ENCODE measurements around the gene BEGAIN. TPM values are rescaled to one million over a fixed set of nuclear protein-coding genes. Genes with fewer than 3 reads are reported as not detected.

Gene BEGAIN
- total and polyA plus RNA-seq, 2 donors, result 0.42 to 1.0 TPM

GRCh38 chr14:100609941-100610391 is 22.7 kb upstream of the BEGAIN start:
- H3K27me3 ChIP-seq (ENCODE audit: control insufficient read depth in 2 of 2, insufficient read depth in 1 of 2, low read length in 1 of 2), result peaks cover 0 to 2% of the 10 kb centered on the region in 2 donors
- H3K27ac ChIP-seq (ENCODE audit: low read depth in 1 of 2, low read length in 1 of 2), result no peak overlapping the region
- 96% methylated on average over 13 of the region's 13 CpGs for WGBS
- H3K36me3 ChIP-seq (ENCODE audit: control insufficient read depth in 2 of 2, insufficient read depth in 2 of 2, low read length in 1 of 2), result no peaks in the 10 kb centered on the region
- H3K4me3 ChIP-seq (ENCODE audit: low read length in 2 of 2), result no peak overlapping the region
- H3K4me1 ChIP-seq (ENCODE audit: control insufficient read depth in 2 of 2, insufficient read depth in 2 of 2, low read length in 2 of 2), result no peaks in the 10 kb centered on the region
- DNase-seq (ENCODE audit: low read depth in 6 of 9, low spot score in 9 of 9), result no peak
- H3K9me3 ChIP-seq (ENCODE audit: control insufficient read depth in 2 of 2, insufficient read depth in 1 of 2, low read length in 1 of 2), result peaks cover 0 to 3% of the 10 kb centered on the region in 2 donors

DNA sequence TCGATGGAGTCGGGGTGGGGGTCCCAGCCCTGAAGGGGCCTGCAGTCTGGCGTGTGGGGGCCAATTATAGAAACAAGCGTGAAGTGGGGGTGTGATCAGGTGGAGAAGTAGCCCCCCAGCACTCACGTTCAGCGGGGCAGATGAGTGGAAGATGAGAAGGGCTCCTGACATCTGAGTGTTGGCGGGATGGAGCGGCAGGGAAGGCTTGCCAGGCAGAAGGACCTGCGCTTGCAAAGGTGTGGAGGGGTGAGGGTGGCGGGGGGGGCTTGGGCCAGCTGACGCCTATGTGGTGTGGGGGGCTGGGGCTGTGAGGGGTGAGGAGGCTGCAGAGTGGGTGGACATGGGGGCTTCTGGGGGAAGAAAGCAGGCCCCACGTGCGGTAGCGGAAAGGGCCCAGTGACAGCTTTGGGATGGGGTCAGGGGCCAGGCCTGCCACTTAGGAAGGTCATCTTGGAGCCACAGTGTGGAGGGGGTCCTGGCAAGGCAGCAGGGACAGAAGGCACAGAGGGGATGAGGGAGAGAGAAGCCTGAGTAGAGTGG is 22.2 kb upstream of the BEGAIN start:
- WGBS, result 95% methylated on average over 14 of the region's 14 CpGs

GRCh38 chr14:100608586-100609330 is 21.5 kb upstream of the BEGAIN start:
- no peak for DNase-seq (ENCODE audit: low read depth in 6 of 9, low spot score in 9 of 9)
- Histone ChIP-seq H3K36me3 (ENCODE audit: control insufficient read depth in 2 of 2, insufficient read depth in 2 of 2, low read length in 1 of 2) (no peaks in the 10 kb centered on the region), H3K4me1 (ENCODE audit: control insufficient read depth in 2 of 2, insufficient read depth in 2 of 2, low read length in 2 of 2) (no peaks in the 10 kb centered on the region), H3K4me3 (ENCODE audit: low read length in 2 of 2) (no peak overlapping the region), H3K27me3 (ENCODE audit: control insufficient read depth in 2 of 2, insufficient read depth in 1 of 2, low read length in 1 of 2) (peaks cover 0 to 6% of the 10 kb centered on the region in 2 donors), H3K9me3 (ENCODE audit: control insufficient read depth in 2 of 2, insufficient read depth in 1 of 2, low read length in 1 of 2) (peaks cover 0 to 5% of the 10 kb centered on the region in 2 donors), H3K27ac (ENCODE audit: low read depth in 1 of 2, low read length in 1 of 2) (no peak overlapping the region)
- 92% methylated on average over 19 of the region's 19 CpGs for WGBS

More for the DNA sequence above, 22.2 kb upstream of the BEGAIN start:
- no peaks in the 10 kb centered on the region for H3K36me3 ChIP-seq (ENCODE audit: control insufficient read depth in 2 of 2, insufficient read depth in 2 of 2, low read length in 1 of 2)
- H3K4me3 ChIP-seq (ENCODE audit: low read length in 2 of 2), result no peak overlapping the region
- H3K4me1 ChIP-seq (ENCODE audit: control insufficient read depth in 2 of 2, insufficient read depth in 2 of 2, low read length in 2 of 2), result no peaks in the 10 kb centered on the region
- H3K9me3 ChIP-seq (ENCODE audit: control insufficient read depth in 2 of 2, insufficient read depth in 1 of 2, low read length in 1 of 2), result peaks cover 0 to 4% of the 10 kb centered on the region in 2 donors
- no peak for DNase-seq (ENCODE audit: low read depth in 6 of 9, low spot score in 9 of 9)
- no peak overlapping the region for H3K27ac ChIP-seq (ENCODE audit: low read depth in 1 of 2, low read length in 1 of 2)
- H3K27me3 ChIP-seq (ENCODE audit: control insufficient read depth in 2 of 2, insufficient read depth in 1 of 2, low read length in 1 of 2), result peaks cover 0 to 6% of the 10 kb centered on the region in 2 donors

GRCh38 chr14:100608064-100608463 is 20.8 kb upstream of the BEGAIN start:
- Histone ChIP-seq H3K36me3 (ENCODE audit: control insufficient read depth in 2 of 2, insufficient read depth in 2 of 2, low read length in 1 of 2) (no peaks in the 10 kb centered on the region), H3K27ac (ENCODE audit: low read depth in 1 of 2, low read length in 1 of 2) (no peak overlapping the region), H3K27me3 (ENCODE audit: control insufficient read depth in 2 of 2, insufficient read depth in 1 of 2, low read length in 1 of 2) (peaks cover 3 to 6% of the 10 kb centered on the region in 2 donors), H3K4me1 (ENCODE audit: control insufficient read depth in 2 of 2, insufficient read depth in 2 of 2, low read length in 2 of 2) (no peaks in the 10 kb centered on the region), H3K9me3 (ENCODE audit: control insufficient read depth in 2 of 2, insufficient read depth in 1 of 2, low read length in 1 of 2) (peaks cover 0 to 12% of the 10 kb centered on the region in 2 donors), H3K4me3 (ENCODE audit: low read length in 2 of 2) (no peak overlapping the region)
- WGBS, result over 99% methylated on average over 3 of the region's 3 CpGs
- DNase-seq (ENCODE audit: low read depth in 6 of 9, low spot score in 9 of 9), result no peak

DNA sequence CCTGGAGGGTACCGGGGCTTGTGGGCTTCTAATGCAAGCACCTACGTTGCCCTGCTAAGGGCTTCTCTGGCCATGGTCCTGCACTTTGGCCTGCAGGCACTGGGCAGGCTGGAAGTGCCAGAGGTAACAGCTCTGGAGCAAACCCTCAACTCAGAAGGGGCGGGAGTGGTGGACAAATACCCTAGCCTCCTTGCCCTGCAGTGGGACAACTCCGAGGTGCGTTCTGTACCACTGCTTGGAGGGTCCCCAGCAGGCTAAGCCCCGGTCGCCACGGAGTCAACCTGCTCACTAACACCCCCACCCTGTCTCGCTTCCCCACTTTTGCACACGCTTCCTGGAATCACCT is 20.4 kb upstream of the BEGAIN start:
- H3K4me1 ChIP-seq (ENCODE audit: control insufficient read depth in 2 of 2, insufficient read depth in 2 of 2, low read length in 2 of 2), result no peaks in the 10 kb centered on the region
- no peak overlapping the region for H3K4me3 ChIP-seq (ENCODE audit: low read length in 2 of 2)
- no peak for DNase-seq (ENCODE audit: low read depth in 6 of 9, low spot score in 9 of 9)
- H3K36me3 ChIP-seq (ENCODE audit: control insufficient read depth in 2 of 2, insufficient read depth in 2 of 2, low read length in 1 of 2), result no peaks in the 10 kb centered on the region
- peaks cover 3 to 6% of the 10 kb centered on the region in 2 donors for H3K27me3 ChIP-seq (ENCODE audit: control insufficient read depth in 2 of 2, insufficient read depth in 1 of 2, low read length in 1 of 2)
- H3K27ac ChIP-seq (ENCODE audit: low read depth in 1 of 2, low read length in 1 of 2), result no peak overlapping the region
- WGBS, result 98% methylated on average over 10 of the region's 10 CpGs
- H3K9me3 ChIP-seq (ENCODE audit: control insufficient read depth in 2 of 2, insufficient read depth in 1 of 2, low read length in 1 of 2), result peaks cover 0 to 12% of the 10 kb centered on the region in 2 donors

DNA sequence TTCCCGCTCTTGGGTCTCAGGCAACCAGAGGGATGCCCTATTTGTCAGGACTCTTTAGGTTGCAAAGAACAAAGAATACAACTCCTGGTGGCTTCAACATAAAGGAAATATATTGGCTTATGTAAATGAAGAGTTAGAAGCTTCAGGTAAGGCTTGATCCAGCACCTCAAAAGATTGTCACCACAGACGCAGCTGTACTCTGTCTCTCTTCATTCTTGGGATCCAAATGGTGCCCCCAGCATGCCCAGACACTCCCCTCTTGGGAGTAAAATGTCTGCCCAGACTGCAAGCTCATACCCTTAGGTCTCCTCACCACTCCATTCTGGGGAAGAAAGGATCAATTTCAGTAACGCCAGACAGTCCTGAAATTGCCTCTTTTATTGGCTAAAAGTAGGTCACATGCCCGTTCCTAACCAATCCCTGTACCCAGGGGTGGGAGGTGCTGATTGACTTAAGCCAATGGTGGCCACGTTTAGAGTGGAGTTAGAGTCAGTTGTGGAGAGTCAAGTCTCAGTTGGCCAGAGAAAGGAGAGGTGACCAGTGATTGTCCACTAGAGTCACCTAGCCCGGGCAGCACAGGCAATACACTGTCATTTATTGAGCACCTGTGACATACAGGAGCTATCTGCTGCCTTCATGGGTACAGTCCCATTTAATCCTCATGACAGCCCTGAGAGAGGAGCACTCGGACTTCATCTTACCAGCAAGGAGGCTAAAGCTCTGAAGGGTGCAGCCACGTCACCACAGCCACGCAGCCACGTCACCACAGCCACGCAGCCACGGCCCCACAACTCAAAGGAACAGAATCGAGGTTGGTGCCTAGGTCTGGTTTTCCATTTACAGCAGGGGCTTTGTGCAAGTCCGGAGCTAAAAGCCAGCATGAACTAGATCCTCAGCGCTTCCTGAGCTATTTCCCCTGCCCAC is 19.7 kb upstream of the BEGAIN start:
- H3K4me1 ChIP-seq (ENCODE audit: control insufficient read depth in 2 of 2, insufficient read depth in 2 of 2, low read length in 2 of 2), result no peaks in the 10 kb centered on the region
- H3K9me3 ChIP-seq (ENCODE audit: control insufficient read depth in 2 of 2, insufficient read depth in 1 of 2, low read length in 1 of 2), result peaks cover 2 to 19% of the 10 kb centered on the region in 2 donors
- 94% methylated on average over 15 of the region's 15 CpGs for WGBS
- no peak overlapping the region for H3K4me3 ChIP-seq (ENCODE audit: low read length in 2 of 2)
- no peaks in the 10 kb centered on the region for H3K36me3 ChIP-seq (ENCODE audit: control insufficient read depth in 2 of 2, insufficient read depth in 2 of 2, low read length in 1 of 2)
- peaks cover 5 to 6% of the 10 kb centered on the region in 2 donors for H3K27me3 ChIP-seq (ENCODE audit: control insufficient read depth in 2 of 2, insufficient read depth in 1 of 2, low read length in 1 of 2)
- no peak for DNase-seq (ENCODE audit: low read depth in 6 of 9, low spot score in 9 of 9)
- H3K27ac ChIP-seq (ENCODE audit: low read depth in 1 of 2, low read length in 1 of 2), result no peak overlapping the region

DNA sequence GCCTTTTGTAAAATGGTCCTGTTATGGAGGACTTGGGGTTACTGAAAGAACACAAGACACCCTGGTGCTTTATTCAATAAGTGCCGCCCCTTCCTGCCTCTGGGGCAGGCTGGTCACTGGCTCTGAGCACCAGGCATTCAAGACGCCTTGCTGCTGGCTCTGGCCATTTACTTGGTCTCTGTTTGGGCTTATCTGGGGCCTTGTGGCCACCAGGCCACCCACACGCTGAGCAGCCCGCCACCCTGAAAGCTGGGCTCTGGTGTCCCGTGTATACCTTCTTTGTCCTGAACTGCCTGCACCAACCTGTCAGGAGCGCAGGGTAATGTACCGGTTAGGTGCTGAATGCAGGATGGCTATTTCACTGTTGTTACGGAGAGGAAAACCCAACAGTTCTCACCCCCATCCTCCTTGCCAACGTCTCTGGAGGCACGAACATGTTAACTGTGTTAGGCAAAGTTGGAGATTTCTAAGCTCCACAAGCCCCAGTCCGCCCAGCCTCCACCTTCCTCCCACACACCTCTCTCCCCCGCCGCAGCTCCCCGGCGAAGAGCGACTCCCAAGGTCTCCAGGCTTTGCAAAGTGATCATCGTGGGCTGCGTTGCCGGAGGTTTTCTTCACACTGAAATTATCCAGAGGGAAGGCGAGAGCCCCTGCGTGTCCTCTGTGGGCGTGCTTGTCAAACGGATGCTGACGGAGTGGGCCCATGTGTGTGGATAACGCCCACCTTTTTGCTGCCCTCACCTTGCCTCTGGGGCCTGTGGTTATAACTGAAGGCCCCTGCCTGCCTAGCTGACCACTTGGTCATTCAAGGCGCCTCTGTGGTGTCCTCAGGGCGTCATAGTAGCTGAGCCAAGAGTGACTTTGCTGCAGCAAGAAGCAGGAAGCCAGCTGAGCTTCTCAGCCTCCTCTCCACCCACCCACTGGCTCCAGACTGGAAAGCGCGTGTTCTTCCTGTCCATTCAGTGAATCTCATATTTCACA is 18.8 kb upstream of the BEGAIN start:
- no peak for DNase-seq (ENCODE audit: low read depth in 6 of 9, low spot score in 9 of 9)
- 95% methylated on average over 29 of the region's 29 CpGs for WGBS

GRCh38 chr14:100605230-100605629 is 18.0 kb upstream of the BEGAIN start:
- Histone ChIP-seq H3K4me1 (ENCODE audit: control insufficient read depth in 2 of 2, insufficient read depth in 2 of 2, low read length in 2 of 2) (no peaks in the 10 kb centered on the region), H3K36me3 (ENCODE audit: control insufficient read depth in 2 of 2, insufficient read depth in 2 of 2, low read length in 1 of 2) (no peaks in the 10 kb centered on the region), H3K27me3 (ENCODE audit: control insufficient read depth in 2 of 2, insufficient read depth in 1 of 2, low read length in 1 of 2) (peaks cover 5 to 9% of the 10 kb centered on the region in 2 donors), H3K9me3 (ENCODE audit: control insufficient read depth in 2 of 2, insufficient read depth in 1 of 2, low read length in 1 of 2) (peaks cover 2 to 25% of the 10 kb centered on the region in 2 donors), H3K27ac (ENCODE audit: low read depth in 1 of 2, low read length in 1 of 2) (no peak overlapping the region), H3K4me3 (ENCODE audit: low read length in 2 of 2) (no peak overlapping the region)
- DNase-seq (ENCODE audit: low read depth in 6 of 9, low spot score in 9 of 9), result no peak
- 95% methylated on average over 4 of the region's 4 CpGs for WGBS

More for the DNA sequence above, 18.8 kb upstream of the BEGAIN start:
- Histone ChIP-seq H3K4me3 (ENCODE audit: low read length in 2 of 2) (no peak overlapping the region), H3K27me3 (ENCODE audit: control insufficient read depth in 2 of 2, insufficient read depth in 1 of 2, low read length in 1 of 2) (peaks cover 5 to 6% of the 10 kb centered on the region in 2 donors), H3K4me1 (ENCODE audit: control insufficient read depth in 2 of 2, insufficient read depth in 2 of 2, low read length in 2 of 2) (no peaks in the 10 kb centered on the region), H3K36me3 (ENCODE audit: control insufficient read depth in 2 of 2, insufficient read depth in 2 of 2, low read length in 1 of 2) (no peaks in the 10 kb centered on the region), H3K27ac (ENCODE audit: low read depth in 1 of 2, low read length in 1 of 2) (no peak overlapping the region), H3K9me3 (ENCODE audit: control insufficient read depth in 2 of 2, insufficient read depth in 1 of 2, low read length in 1 of 2) (peaks cover 2 to 22% of the 10 kb centered on the region in 2 donors)
